ENCODE data around the gene PPP3CA.

Gene PPP3CA

DNA sequence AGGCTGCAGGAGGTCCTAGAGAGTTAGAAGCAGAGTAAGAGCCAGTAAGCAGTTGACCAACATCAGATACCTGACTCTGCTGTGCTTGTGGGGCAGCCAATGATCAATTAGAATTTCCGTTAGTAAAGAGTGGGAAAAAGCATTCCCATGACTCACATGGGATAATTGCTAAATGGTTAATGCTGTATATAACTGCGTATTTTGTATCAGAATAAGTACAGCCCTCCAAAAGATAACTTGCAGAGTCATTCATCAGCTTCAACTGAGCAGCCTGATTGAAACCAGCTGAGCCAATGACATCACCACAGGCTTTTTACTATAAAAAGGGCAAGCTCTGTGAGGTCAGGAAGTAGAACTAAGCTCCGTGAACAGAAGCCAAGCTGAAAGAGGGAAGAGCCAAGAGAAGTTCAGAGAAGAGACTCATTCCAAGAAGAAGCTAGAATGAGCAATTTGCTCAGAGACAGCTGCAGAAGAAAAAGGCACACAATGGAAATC is 67.9 kb downstream of the PPP3CA start:
- Mint-ChIP-seq H3K27me3 (ENCODE audit: low read depth, poor library complexity) (no peaks in the 10 kb centered on the region), H3K36me3 (ENCODE audit: low read depth) (no peaks in the 10 kb centered on the region), H3K4me1 (peaks cover 13% of the 10 kb centered on the region), H3K27ac (no peak overlapping the region), H3K4me3 (no peak overlapping the region), H3K9me3 (no peaks in the 10 kb centered on the region)
- no peak for DNase-seq
- TF ChIP-seq, protein P1, sequence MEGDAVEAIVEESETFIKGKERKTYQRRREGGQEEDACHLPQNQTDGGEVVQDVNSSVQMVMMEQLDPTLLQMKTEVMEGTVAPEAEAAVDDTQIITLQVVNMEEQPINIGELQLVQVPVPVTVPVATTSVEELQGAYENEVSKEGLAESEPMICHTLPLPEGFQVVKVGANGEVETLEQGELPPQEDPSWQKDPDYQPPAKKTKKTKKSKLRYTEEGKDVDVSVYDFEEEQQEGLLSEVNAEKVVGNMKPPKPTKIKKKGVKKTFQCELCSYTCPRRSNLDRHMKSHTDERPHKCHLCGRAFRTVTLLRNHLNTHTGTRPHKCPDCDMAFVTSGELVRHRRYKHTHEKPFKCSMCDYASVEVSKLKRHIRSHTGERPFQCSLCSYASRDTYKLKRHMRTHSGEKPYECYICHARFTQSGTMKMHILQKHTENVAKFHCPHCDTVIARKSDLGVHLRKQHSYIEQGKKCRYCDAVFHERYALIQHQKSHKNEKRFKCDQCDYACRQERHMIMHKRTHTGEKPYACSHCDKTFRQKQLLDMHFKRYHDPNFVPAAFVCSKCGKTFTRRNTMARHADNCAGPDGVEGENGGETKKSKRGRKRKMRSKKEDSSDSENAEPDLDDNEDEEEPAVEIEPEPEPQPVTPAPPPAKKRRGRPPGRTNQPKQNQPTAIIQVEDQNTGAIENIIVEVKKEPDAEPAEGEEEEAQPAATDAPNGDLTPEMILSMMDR (IDR thresholded peaks at IDR 0.05), result no peak

DNA sequence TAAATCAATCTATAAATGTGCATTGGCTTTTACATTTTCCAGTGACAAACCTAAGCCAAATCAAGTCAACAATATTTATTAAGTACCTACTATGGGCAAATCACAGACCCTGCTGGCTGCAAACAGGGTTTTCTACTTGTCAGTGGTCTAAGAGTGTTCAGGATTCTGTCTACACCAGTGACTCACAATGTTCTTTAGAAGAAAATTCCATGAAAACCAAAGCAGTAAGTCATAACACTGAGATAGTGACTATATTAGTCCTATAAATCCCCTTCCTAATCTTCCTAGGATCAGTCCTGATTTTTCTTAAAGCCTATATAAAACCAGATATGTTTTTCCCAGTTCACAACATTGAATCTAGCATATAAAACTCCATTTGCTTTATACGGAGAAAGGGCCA is 69.7 kb downstream of the PPP3CA start:
- H3K4me1 Mint-ChIP-seq, result peaks cover 9% of the 10 kb centered on the region
- no peak for DNase-seq
- no peaks in the 10 kb centered on the region for H3K9me3 Mint-ChIP-seq
- TF ChIP-seq, protein P1 (IDR thresholded peaks at IDR 0.05), result no peak
- H3K4me3 Mint-ChIP-seq, result no peak overlapping the region
- no peak overlapping the region for H3K27ac Mint-ChIP-seq
- H3K27me3 Mint-ChIP-seq (ENCODE audit: low read depth, poor library complexity), result no peaks in the 10 kb centered on the region
- no peaks in the 10 kb centered on the region for H3K36me3 Mint-ChIP-seq (ENCODE audit: low read depth)

DNA sequence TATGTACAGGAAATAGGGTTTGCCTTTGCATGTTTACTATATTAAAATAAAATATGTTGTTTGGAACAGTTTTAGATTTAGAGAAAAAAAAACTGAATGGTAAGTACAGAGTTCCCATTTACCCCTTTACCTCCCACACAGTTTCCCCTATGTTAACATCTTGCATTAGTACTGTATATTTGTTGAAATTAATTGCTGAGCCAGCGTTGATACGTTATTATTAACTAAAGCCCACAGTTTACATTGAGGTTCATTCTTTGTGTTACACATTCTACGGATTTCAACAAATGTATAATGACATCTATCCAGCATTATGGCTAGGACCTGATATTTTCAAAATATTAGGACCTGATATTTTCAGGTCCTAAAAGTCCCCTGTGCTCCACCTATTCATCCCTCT is 70.7 kb downstream of the PPP3CA start:
- H3K36me3 Mint-ChIP-seq (ENCODE audit: low read depth), result no peaks in the 10 kb centered on the region
- DNase-seq, result no peak
- H3K27ac Mint-ChIP-seq, result no peak overlapping the region
- H3K4me1 Mint-ChIP-seq, result peaks cover 9% of the 10 kb centered on the region
- TF ChIP-seq, protein P1 (IDR thresholded peaks at IDR 0.05), result no peak
- no peaks in the 10 kb centered on the region for H3K27me3 Mint-ChIP-seq (ENCODE audit: low read depth, poor library complexity)
- H3K4me3 Mint-ChIP-seq, result no peak overlapping the region
- H3K9me3 Mint-ChIP-seq, result no peaks in the 10 kb centered on the region

DNA sequence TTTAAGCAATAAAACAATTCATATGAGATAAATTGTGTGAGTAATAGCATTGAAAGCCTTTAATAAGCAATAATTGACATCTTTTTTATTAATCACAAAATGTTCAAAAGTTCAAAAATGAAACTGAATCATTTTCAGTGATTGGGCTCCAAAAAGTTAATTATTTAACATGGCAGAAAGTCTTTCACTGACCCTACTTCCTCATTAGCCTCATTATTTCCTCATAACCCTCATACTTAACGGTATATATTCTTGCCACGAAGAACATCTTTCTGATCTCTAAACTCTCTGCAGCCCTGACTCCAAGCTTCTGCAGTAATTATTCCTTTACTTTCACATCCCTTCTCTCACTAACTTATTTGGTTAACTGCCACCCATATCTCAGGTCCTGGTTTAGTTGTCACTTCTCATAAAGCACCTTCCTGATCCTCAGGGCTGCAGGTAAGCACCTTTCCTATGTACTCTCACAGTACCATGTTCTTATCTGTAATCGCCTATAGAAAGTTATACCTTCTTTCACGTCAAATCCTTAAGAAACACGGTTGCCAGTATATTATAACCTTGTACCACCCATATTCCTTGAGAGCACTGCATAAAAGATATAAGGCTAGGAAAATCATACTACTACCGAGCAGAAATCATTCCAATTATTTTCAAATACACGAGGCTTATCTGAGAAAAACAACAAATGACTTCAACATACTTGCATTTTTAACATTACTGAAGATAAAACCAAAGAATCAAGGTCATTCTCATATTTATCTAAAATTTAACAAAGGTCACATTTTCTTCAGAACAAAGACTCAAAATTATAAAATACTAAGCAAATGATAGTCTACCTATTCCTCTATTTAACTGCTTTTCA is 72.2 kb downstream of the PPP3CA start:
- no peak for DNase-seq
- peaks cover 9% of the 10 kb centered on the region for H3K4me1 Mint-ChIP-seq
- TF ChIP-seq, protein P1 (IDR thresholded peaks at IDR 0.05), result no peak
- H3K36me3 Mint-ChIP-seq (ENCODE audit: low read depth), result no peaks in the 10 kb centered on the region
- H3K27me3 Mint-ChIP-seq (ENCODE audit: low read depth, poor library complexity), result no peaks in the 10 kb centered on the region
- no peak overlapping the region for H3K27ac Mint-ChIP-seq
- H3K9me3 Mint-ChIP-seq, result no peaks in the 10 kb centered on the region
- H3K4me3 Mint-ChIP-seq, result no peak overlapping the region

DNA sequence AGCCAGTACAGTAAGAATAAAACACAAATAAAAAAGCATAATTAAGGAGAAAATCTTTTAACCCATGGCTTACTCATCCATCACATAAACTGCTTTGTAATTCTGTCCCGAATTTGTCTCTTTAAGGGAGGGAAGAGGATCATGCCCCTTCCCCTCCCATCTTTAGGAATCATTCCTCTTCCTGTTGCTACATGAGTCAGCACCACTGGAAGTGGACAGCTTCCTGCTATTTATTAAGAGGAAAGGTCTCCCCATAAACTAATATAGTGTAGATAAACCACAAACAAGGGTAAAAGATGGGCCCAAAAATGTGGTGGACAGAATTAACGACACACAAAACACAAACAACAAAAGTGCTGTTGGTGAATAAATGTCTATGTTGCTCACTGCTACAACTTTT is 75.8 kb downstream of the PPP3CA start:
- no peak overlapping the region for H3K4me3 Mint-ChIP-seq
- TF ChIP-seq, protein P1 (IDR thresholded peaks at IDR 0.05), result no peak
- no peaks in the 10 kb centered on the region for H3K9me3 Mint-ChIP-seq
- no peaks in the 10 kb centered on the region for H3K27me3 Mint-ChIP-seq (ENCODE audit: low read depth, poor library complexity)
- H3K36me3 Mint-ChIP-seq (ENCODE audit: low read depth), result no peaks in the 10 kb centered on the region
- no peak for DNase-seq
- H3K4me1 Mint-ChIP-seq, result no peaks in the 10 kb centered on the region
- H3K27ac Mint-ChIP-seq, result no peak overlapping the region

DNA sequence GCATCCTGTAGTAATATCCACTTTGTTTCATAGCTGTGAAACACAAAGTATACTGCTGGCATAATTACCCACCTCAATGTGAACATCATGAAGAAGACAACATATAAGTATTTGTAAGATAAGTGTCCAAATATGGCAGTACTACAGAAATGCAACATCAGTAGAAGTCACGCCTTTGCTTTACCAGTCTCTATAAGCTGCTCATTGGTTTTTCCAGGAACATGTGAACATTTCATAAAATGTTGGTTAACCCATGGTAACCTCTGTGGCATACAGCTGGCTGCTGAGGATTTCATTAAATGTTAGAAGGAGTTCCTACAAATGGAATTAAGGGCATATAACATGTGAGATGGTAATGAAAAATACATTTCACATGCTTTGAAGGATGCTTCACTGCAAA is 77.6 kb downstream of the PPP3CA start:
- H3K27me3 Mint-ChIP-seq (ENCODE audit: low read depth, poor library complexity), result no peaks in the 10 kb centered on the region
- H3K27ac Mint-ChIP-seq, result no peak overlapping the region
- H3K9me3 Mint-ChIP-seq, result no peaks in the 10 kb centered on the region
- peaks cover 1% of the 10 kb centered on the region for H3K4me1 Mint-ChIP-seq
- TF ChIP-seq, protein P1 (IDR thresholded peaks at IDR 0.05), result no peak
- H3K4me3 Mint-ChIP-seq, result no peak overlapping the region
- DNase-seq, result no peak
- H3K36me3 Mint-ChIP-seq (ENCODE audit: low read depth), result no peaks in the 10 kb centered on the region
